Small intestine (tissue), 7 donors: ENCODE data around the gene AGRN. TPM values are rescaled to one million over a fixed set of nuclear protein-coding genes. Genes with fewer than 3 reads are reported as not detected.

ENCODE experiments used
- DNase-seq, 2 donors: peaks; one replicate each; pipeline versions ENCODE4 v3.0.0 to v3.0.0-alpha.2; 2013
- FAIRE-seq: peaks from 2 replicates; lab custom pipeline; 2012; peaks lifted over from hg19 to GRCh38; lab: Jason Lieb, UNC
- H3K27ac ChIP-seq, 3 donors: one replicate each; pipeline ENCODE4 v1.5.1; 2013; ENCODE audit warnings: low read length in 2 of 3, mild to moderate bottlenecking in 2 of 3, control low read depth in 1 of 3, inconsistent platforms in 1 of 3, low read depth in 1 of 3, moderate library complexity in 1 of 3
- H3K27me3 ChIP-seq, 3 donors: one replicate each; pipeline ENCODE4 v1.6.1; 2013; ENCODE audit warnings: low read length in 3 of 3, inconsistent platforms in 1 of 3; ENCODE audit not compliant: control insufficient read depth in 3 of 3, insufficient read depth in 3 of 3
- H3K36me3 ChIP-seq, 3 donors: one replicate each; pipeline ENCODE4 v1.6.1; 2013; ENCODE audit warnings: low read length in 3 of 3, inconsistent platforms in 1 of 3, low read depth in 1 of 3, mild to moderate bottlenecking in 1 of 3, moderate library complexity in 1 of 3; ENCODE audit not compliant: control insufficient read depth in 3 of 3, insufficient read depth in 2 of 3
- H3K4me1 ChIP-seq, 3 donors: one replicate each; pipeline ENCODE4 v1.6.1; 2013; ENCODE audit warnings: low read length in 2 of 3, inconsistent platforms in 1 of 3, low read depth in 1 of 3, mild to moderate bottlenecking in 1 of 3, moderate library complexity in 1 of 3; ENCODE audit not compliant: control insufficient read depth in 3 of 3, insufficient read depth in 2 of 3
- H3K4me3 ChIP-seq, 3 donors: one replicate each; pipeline ENCODE4 v1.5.1; 2013; ENCODE audit warnings: low read length in 3 of 3, control low read depth in 1 of 3, inconsistent platforms in 1 of 3, low read depth in 1 of 3, mild to moderate bottlenecking in 1 of 3, moderate library complexity in 1 of 3
- H3K9me3 ChIP-seq, 2 donors: one replicate each; pipeline ENCODE4 v1.6.1; 2013; ENCODE audit warnings: low read depth in 1 of 2, low read length in 1 of 2; ENCODE audit not compliant: control insufficient read depth in 2 of 2, insufficient read depth in 1 of 2
- WGBS, 3 donors: extraction: QIAGEN DNeasy Blood & Tissue Kit; methylation state at CpG; one replicate each; pipeline ENCODE4 v1.1.7; 2013; 5-methylcytosine and 5-hydroxymethylcytosine counted together
- polyA plus RNA-seq, 4 donors: library from polyadenylated mRNA; stranded (reverse) in 3 of 4; unstranded in 1 of 4; fragments of 200-250 nt in 3 of 4; fragments of 120-200 nt in 1 of 4; gene quantifications; one replicate each; pipeline versions ENCODE4 v1.2.1 to v1.2.3, GENCODE V29; 2013
- donor health status: healthy with polysubstance abuse.
- donor health status: control.
- donor health status: control.
- donor health status: Bipolar disorder and iron deficiency.
- donor health status: healthy.

Gene AGRN
- polyA plus RNA-seq, 4 donors: 13.2 to 104 (median 19.9) TPM

DNA sequence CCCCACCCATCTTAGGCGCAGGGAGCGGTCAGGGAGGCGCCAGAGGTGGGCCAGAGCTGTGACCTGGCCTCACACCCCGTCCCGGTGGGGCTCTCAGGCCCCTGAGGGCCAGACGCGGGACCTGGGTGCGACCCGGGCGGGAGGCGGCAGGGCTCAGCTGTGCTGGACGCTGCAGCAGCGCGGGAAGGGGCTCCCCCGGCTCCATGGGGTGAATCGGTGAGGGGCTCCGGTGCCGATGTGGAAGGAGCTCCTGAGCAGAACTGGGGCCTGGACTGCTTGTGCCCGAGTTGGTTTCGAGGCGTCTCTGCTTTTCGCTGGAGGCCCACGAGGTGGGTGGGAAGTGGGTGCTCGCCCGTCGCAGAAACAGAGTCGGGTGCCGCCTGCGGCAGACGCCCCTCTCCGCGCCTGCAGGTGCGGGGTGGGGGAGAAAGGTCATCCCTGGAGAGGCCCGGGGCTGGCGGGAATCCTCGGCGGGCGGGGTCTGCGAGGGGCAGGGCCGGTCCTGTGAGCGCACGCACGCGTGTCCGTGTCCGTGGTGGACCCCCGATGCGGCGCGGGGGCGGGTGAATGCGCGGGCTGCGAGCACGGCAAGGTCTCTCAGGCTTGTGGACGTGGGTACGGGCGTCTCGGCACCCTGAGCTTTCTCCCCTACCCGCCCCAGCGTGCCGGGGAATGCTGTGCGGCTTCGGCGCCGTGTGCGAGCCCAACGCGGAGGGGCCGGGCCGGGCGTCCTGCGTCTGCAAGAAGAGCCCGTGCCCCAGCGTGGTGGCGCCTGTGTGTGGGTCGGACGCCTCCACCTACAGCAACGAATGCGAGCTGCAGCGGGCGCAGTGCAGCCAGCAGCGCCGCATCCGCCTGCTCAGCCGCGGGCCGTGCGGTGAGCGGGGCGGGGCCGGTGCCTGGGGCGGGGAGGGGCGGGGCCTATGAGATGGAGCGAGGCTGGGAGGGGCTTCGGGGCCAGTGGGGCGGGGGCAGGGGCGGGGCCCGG, 20.4 kb downstream of the AGRN start:
- WGBS, 3 donors: 1 to 3% (median 3%) methylated on average over 82 to 99 of the region's 99 CpGs
- no peak for FAIRE-seq
- peaks cover 0 to 20% (median 4%) of the 10 kb centered on the region in 3 donors for H3K27me3 ChIP-seq

DNA sequence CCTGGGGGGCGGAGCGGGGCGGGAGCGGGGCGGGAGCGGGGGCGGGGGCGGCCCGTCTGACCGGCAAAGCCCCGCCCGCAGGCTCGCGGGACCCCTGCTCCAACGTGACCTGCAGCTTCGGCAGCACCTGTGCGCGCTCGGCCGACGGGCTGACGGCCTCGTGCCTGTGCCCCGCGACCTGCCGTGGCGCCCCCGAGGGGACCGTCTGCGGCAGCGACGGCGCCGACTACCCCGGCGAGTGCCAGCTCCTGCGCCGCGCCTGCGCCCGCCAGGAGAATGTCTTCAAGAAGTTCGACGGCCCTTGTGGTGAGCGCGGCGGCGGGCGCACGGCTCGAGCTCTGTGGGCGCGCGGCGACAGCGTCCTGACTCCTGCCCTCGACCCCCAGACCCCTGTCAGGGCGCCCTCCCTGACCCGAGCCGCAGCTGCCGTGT, 21.2 kb downstream of the AGRN start:
- H3K27ac ChIP-seq: no peak overlapping the region
- peaks cover 3 to 16% (median 6%) of the 10 kb centered on the region in 3 donors for H3K4me1 ChIP-seq
- DNase-seq (no peak), FAIRE-seq (no peak)
- peaks cover 0 to 82% (median 2%) of the 10 kb centered on the region in 3 donors for H3K36me3 ChIP-seq
- 61 to 92% (median 85%) methylated on average over 45 to 58 of the region's 60 CpGs for WGBS, 3 donors
- no peak overlapping the region for H3K4me3 ChIP-seq
- no peaks in the 10 kb centered on the region for H3K9me3 ChIP-seq
- peaks cover 0 to 20% (median 4%) of the 10 kb centered on the region in 3 donors for H3K27me3 ChIP-seq

More for the DNA sequence above, 20.4 kb downstream of the AGRN start:
- peaks cover 0 to 82% (median 2%) of the 10 kb centered on the region in 3 donors for H3K36me3 ChIP-seq
- H3K9me3 ChIP-seq: no peaks in the 10 kb centered on the region
- peak overlapping the region in 2 of 3 donors; percentile 17 to 40 for H3K4me3 ChIP-seq
- H3K27ac ChIP-seq: no peak overlapping the region
- H3K4me1 ChIP-seq: peaks cover 3 to 16% (median 6%) of the 10 kb centered on the region in 3 donors
- DNase-seq: peak; percentile 74 to 82

DNA sequence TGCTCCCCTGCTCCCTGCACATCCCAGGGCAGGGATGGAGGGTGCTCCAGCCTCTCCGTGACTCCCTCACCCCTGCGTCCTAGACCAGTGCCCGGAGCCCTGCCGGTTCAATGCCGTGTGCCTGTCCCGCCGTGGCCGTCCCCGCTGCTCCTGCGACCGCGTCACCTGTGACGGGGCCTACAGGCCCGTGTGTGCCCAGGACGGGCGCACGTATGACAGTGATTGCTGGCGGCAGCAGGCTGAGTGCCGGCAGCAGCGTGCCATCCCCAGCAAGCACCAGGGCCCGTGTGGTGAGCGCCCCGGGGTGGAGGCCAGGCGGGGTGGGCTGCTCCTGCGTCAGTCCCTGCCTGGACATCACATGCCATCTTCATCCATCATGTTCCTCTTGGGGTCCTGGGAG, 22.0 kb downstream of the AGRN start:
- no peak overlapping the region for H3K4me3 ChIP-seq
- H3K27me3 ChIP-seq: peaks cover 0 to 20% (median 4%) of the 10 kb centered on the region in 3 donors
- H3K27ac ChIP-seq: no peak overlapping the region
- peaks cover 3 to 16% (median 6%) of the 10 kb centered on the region in 3 donors for H3K4me1 ChIP-seq
- H3K36me3 ChIP-seq: peaks cover 0 to 82% (median 6%) of the 10 kb centered on the region in 3 donors
- FAIRE-seq (no peak), DNase-seq (no peak)
- H3K9me3 ChIP-seq: no peaks in the 10 kb centered on the region
- WGBS, 3 donors: 89 to 93% (median 92%) methylated on average over 23 to 25 of the region's 25 CpGs

DNA sequence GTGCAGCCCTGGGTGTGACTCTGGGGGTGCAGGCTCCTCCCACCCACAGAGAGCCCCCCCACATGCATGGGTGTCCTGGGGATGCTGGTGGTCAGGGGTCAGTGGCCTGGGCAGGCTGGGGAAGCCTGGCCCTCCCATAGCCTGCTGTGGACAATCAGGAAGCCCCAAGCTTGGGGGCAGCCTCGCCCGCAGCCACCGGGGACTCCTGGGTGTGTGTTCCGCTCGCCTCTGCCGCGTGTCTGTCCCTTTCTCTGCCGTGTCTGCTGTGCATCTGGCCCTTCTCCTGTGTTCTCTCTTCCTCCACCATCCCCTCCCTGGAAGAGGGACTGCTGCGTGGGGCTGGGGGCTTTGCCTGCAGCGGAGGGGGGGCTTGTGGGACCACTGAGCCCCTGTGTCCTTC, 22.9 kb downstream of the AGRN start:
- H3K4me3 ChIP-seq: no peak overlapping the region
- peaks cover 0 to 82% (median 6%) of the 10 kb centered on the region in 3 donors for H3K36me3 ChIP-seq
- 76 to 100% (median 88%) methylated on average over 3 to 10 of the region's 10 CpGs for WGBS, 3 donors
- H3K27me3 ChIP-seq: peaks cover 0 to 20% (median 4%) of the 10 kb centered on the region in 3 donors
- no peak overlapping the region for H3K27ac ChIP-seq
- peaks cover 3 to 16% (median 6%) of the 10 kb centered on the region in 3 donors for H3K4me1 ChIP-seq
- no peak for FAIRE-seq
- no peak for DNase-seq
- H3K9me3 ChIP-seq: no peaks in the 10 kb centered on the region

DNA sequence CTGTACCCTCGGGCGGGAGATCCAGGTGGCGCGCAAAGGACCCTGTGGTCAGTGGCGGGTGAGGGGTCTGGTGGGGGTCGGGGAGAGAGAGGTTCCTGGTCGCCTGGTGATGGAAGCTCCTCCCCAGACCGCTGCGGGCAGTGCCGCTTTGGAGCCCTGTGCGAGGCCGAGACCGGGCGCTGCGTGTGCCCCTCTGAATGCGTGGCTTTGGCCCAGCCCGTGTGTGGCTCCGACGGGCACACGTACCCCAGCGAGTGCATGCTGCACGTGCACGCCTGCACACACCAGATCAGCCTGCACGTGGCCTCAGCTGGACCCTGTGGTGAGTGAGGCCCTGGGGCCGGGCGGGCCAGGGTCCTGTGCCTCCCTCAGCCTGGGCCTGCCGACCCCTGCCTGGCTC, 23.5 kb downstream of the AGRN start:
- DNase-seq (no peak), FAIRE-seq (no peak)
- peaks cover 0 to 15% (median 1%) of the 10 kb centered on the region in 3 donors for H3K27me3 ChIP-seq
- WGBS, 3 donors: 94 to 95% (median 94%) methylated on average over 23 to 27 of the region's 27 CpGs
- no peaks in the 10 kb centered on the region for H3K9me3 ChIP-seq
- no peak overlapping the region for H3K27ac ChIP-seq
- no peak overlapping the region for H3K4me3 ChIP-seq
- peaks cover 3 to 16% (median 6%) of the 10 kb centered on the region in 3 donors for H3K4me1 ChIP-seq
- peaks cover 0 to 78% (median 6%) of the 10 kb centered on the region in 3 donors for H3K36me3 ChIP-seq

DNA sequence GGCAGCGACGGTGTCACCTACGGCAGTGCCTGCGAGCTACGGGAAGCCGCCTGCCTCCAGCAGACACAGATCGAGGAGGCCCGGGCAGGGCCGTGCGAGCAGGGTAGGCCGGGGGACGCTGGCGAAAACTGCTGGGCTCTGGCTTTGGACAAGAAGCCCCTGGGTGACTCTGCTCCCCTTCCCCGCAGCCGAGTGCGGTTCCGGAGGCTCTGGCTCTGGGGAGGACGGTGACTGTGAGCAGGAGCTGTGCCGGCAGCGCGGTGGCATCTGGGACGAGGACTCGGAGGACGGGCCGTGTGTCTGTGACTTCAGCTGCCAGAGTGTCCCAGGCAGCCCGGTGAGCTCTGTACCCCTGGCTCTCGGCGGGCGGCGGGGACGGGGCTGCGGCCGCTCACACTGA, 24.0 kb downstream of the AGRN start:
- no peak for FAIRE-seq
- peaks cover 0 to 77% (median 6%) of the 10 kb centered on the region in 3 donors for H3K36me3 ChIP-seq

DNA sequence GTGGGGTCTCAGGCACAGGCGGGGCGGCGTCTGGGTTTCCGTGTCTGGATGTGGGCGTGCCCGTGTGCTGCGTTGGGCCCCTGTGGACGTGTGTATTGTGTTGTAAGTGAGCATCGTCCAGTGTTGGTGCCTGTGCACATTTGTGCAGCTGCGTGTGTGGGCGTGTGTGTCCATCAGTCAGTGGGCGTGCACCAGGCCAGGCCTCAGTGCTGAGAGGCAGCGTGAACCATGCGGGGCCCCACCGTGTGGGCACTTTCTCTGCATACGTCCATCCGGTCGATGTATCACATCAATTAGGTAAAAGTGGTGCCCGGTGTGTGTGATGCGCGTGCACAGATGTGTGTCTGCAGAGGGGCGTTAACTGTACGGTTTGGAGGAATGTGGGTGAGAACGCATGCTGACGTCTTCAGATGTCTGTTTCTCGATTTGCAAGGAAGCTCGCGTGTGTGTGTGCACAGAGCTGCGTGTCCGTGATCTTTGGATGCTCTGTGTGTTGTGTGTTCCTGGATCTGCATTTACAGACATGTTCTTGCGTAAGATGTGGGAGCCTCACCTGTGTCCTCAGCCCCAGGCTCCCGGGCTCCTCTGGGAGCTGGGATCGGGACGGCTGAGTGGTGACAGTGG, 24.6 kb downstream of the AGRN start:
- DNase-seq (no peak), FAIRE-seq (no peak)
- no peak overlapping the region for H3K27ac ChIP-seq
- H3K4me3 ChIP-seq: no peak overlapping the region
- H3K36me3 ChIP-seq: peaks cover 0 to 78% (median 8%) of the 10 kb centered on the region in 3 donors
- 88 to 92% (median 92%) methylated on average over 32 to 34 of the region's 34 CpGs for WGBS, 3 donors
- peaks cover 0 to 9% (median 6%) of the 10 kb centered on the region in 3 donors for H3K4me1 ChIP-seq
- no peaks in the 10 kb centered on the region for H3K9me3 ChIP-seq
- H3K27me3 ChIP-seq: peaks cover 0 to 6% (median 0%) of the 10 kb centered on the region in 3 donors

More for the DNA sequence above, 24.0 kb downstream of the AGRN start:
- Histone ChIP-seq H3K9me3 (no peaks in the 10 kb centered on the region), H3K27ac (no peak overlapping the region), H3K27me3 (peaks cover 0 to 11% (median 0%) of the 10 kb centered on the region in 3 donors), H3K4me3 (no peak overlapping the region), H3K4me1 (peaks cover 3 to 16% (median 6%) of the 10 kb centered on the region in 3 donors)
- DNase-seq: no peak
- WGBS, 3 donors: 95 to 96% (median 96%) methylated on average over 33 of the region's 33 CpGs

DNA sequence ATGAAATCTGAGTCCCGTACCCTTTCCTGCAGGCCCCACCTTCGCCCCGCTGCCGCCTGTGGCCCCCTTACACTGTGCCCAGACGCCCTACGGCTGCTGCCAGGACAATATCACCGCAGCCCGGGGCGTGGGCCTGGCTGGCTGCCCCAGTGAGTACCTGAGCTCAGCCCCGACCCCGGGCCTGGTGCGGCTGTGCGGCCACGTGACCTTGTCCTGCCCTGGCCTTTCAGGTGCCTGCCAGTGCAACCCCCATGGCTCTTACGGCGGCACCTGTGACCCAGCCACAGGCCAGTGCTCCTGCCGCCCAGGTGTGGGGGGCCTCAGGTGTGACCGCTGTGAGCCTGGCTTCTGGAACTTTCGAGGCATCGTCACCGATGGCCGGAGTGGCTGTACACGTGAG, 25.2 kb downstream of the AGRN start:
- Histone ChIP-seq H3K9me3 (no peaks in the 10 kb centered on the region), H3K4me3 (no peak overlapping the region), H3K4me1 (peaks cover 0 to 4% (median 3%) of the 10 kb centered on the region in 3 donors), H3K27ac (no peak overlapping the region), H3K27me3 (peaks cover 0 to 2% (median 0%) of the 10 kb centered on the region in 3 donors), H3K36me3 (peaks cover 0 to 83% (median 8%) of the 10 kb centered on the region in 3 donors)
- no peak for DNase-seq
- FAIRE-seq: no peak
- 87 to 92% (median 91%) methylated on average over 21 to 23 of the region's 23 CpGs for WGBS, 3 donors
